Erythroblast (primary cell): ENCODE results near the gene SNAI1.

ENCODE experiments used
- GATA1 ChIP-seq: IDR thresholded peaks from 2 replicates; pipeline ENCODE4 v1.6.1; 2011; ENCODE audit warnings: low read depth, mild to moderate bottlenecking, control low read depth, low read length, moderate library complexity
- POLR2A ChIP-seq: IDR thresholded peaks from 2 replicates; pipeline ENCODE4 v1.6.1; 2011; ENCODE audit warnings: mild to moderate bottlenecking, low read length

- TF ChIP-seq POLR2A = no peak
- no peak for TF ChIP-seq GATA1
Measured at GRCh38 chr20:50013976-50014375, 31.2 kb downstream of the SNAI1 start.
